ENCODE data around the gene SERPINC1. TPM values are rescaled to one million over a fixed set of nuclear protein-coding genes. Genes with fewer than 3 reads are reported as not detected.

The SERPINC1 gene
- total and polyA plus RNA-seq, 9 of the 15 experiments (the other 6 are each of a cell fraction or from before 2014, with no cell fraction given): 0.07 to 1.2 (median 0.50) TPM

DNA sequence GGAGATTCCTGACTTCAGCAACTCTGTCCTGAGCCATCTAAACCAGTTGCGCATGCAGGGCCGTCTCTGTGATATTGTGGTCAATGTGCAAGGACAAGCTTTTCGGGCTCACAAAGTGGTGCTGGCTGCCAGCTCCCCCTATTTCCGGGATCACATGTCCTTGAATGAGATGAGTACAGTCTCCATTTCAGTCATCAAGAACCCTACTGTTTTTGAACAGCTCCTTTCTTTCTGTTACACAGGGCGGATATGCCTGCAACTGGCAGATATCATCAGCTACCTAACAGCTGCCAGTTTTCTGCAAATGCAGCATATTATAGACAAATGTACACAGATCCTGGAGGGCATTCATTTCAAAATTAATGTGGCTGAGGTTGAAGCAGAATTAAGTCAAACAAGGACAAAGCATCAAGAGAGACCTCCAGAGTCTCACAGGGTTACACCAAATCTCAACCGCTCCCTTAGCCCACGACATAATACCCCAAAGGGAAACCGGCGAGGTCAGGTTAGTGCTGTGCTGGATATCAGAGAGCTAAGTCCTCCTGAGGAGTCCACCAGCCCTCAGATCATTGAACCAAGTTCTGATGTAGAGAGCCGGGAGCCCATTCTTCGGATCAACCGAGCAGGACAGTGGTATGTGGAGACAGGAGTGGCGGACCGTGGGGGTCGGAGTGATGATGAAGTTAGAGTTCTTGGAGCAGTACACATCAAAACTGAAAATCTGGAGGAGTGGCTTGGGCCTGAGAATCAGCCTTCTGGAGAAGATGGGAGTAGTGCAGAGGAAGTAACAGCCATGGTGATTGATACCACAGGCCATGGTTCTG is 46.7 kb downstream of the SERPINC1 start (continued):
- TF ChIP-seq, protein P1, sequence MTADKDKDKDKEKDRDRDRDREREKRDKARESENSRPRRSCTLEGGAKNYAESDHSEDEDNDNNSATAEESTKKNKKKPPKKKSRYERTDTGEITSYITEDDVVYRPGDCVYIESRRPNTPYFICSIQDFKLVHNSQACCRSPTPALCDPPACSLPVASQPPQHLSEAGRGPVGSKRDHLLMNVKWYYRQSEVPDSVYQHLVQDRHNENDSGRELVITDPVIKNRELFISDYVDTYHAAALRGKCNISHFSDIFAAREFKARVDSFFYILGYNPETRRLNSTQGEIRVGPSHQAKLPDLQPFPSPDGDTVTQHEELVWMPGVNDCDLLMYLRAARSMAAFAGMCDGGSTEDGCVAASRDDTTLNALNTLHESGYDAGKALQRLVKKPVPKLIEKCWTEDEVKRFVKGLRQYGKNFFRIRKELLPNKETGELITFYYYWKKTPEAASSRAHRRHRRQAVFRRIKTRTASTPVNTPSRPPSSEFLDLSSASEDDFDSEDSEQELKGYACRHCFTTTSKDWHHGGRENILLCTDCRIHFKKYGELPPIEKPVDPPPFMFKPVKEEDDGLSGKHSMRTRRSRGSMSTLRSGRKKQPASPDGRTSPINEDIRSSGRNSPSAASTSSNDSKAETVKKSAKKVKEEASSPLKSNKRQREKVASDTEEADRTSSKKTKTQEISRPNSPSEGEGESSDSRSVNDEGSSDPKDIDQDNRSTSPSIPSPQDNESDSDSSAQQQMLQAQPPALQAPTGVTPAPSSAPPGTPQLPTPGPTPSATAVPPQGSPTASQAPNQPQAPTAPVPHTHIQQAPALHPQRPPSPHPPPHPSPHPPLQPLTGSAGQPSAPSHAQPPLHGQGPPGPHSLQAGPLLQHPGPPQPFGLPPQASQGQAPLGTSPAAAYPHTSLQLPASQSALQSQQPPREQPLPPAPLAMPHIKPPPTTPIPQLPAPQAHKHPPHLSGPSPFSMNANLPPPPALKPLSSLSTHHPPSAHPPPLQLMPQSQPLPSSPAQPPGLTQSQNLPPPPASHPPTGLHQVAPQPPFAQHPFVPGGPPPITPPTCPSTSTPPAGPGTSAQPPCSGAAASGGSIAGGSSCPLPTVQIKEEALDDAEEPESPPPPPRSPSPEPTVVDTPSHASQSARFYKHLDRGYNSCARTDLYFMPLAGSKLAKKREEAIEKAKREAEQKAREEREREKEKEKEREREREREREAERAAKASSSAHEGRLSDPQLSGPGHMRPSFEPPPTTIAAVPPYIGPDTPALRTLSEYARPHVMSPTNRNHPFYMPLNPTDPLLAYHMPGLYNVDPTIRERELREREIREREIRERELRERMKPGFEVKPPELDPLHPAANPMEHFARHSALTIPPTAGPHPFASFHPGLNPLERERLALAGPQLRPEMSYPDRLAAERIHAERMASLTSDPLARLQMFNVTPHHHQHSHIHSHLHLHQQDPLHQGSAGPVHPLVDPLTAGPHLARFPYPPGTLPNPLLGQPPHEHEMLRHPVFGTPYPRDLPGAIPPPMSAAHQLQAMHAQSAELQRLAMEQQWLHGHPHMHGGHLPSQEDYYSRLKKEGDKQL (CRISPR knock-in tag; IDR thresholded peaks at IDR 0.05; ENCODE audit: borderline replicate concordance): no peak
- TF ChIP-seq, protein P2, sequence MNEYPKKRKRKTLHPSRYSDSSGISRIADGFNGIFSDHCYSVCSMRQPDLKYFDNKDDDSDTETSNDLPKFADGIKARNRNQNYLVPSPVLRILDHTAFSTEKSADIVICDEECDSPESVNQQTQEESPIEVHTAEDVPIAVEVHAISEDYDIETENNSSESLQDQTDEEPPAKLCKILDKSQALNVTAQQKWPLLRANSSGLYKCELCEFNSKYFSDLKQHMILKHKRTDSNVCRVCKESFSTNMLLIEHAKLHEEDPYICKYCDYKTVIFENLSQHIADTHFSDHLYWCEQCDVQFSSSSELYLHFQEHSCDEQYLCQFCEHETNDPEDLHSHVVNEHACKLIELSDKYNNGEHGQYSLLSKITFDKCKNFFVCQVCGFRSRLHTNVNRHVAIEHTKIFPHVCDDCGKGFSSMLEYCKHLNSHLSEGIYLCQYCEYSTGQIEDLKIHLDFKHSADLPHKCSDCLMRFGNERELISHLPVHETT (CRISPR knock-in tag; conservative IDR thresholded peaks at IDR 0.05 in 1 of 2, IDR thresholded peaks at IDR 0.05 in 1 of 2): peak in 1 of 2 experiments; percentile 28; a peak in 1 of 4 replicates
- TF ChIP-seq, protein P3, sequence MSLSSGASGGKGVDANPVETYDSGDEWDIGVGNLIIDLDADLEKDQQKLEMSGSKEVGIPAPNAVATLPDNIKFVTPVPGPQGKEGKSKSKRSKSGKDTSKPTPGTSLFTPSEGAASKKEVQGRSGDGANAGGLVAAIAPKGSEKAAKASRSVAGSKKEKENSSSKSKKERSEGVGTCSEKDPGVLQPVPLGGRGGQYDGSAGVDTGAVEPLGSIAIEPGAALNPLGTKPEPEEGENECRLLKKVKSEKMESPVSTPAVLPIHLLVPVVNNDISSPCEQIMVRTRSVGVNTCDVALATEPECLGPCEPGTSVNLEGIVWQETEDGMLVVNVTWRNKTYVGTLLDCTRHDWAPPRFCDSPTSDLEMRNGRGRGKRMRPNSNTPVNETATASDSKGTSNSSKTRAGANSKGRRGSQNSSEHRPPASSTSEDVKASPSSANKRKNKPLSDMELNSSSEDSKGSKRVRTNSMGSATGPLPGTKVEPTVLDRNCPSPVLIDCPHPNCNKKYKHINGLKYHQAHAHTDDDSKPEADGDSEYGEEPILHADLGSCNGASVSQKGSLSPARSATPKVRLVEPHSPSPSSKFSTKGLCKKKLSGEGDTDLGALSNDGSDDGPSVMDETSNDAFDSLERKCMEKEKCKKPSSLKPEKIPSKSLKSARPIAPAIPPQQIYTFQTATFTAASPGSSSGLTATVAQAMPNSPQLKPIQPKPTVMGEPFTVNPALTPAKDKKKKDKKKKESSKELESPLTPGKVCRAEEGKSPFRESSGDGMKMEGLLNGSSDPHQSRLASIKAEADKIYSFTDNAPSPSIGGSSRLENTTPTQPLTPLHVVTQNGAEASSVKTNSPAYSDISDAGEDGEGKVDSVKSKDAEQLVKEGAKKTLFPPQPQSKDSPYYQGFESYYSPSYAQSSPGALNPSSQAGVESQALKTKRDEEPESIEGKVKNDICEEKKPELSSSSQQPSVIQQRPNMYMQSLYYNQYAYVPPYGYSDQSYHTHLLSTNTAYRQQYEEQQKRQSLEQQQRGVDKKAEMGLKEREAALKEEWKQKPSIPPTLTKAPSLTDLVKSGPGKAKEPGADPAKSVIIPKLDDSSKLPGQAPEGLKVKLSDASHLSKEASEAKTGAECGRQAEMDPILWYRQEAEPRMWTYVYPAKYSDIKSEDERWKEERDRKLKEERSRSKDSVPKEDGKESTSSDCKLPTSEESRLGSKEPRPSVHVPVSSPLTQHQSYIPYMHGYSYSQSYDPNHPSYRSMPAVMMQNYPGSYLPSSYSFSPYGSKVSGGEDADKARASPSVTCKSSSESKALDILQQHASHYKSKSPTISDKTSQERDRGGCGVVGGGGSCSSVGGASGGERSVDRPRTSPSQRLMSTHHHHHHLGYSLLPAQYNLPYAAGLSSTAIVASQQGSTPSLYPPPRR (CRISPR knock-in tag; IDR thresholded peaks at IDR 0.05; ENCODE audit: borderline replicate concordance): no peak
- TF ChIP-seq CBFB (CRISPR knock-in tag; IDR thresholded peaks at IDR 0.05) (0 out of 2 replicates have a peak, but pooled peaks have one; percentile 34), RFX5 (IDR thresholded peaks at IDR 0.05; ENCODE audit: low read depth, low read length) (no peak), C11orf30 (IDR thresholded peaks at IDR 0.05; ENCODE audit: low read depth) (peak; percentile 95), CBX2 (IDR thresholded peaks at IDR 0.05; ENCODE audit: insufficient read depth, low read length, poor library complexity, severe bottlenecking) (no peak), ZZZ3 (IDR thresholded peaks at IDR 0.05) (no peak), MEF2A (IDR thresholded peaks at IDR 0.05; ENCODE audit: control insufficient read depth, low read depth, low read length) (no peak), FOXA1 (IDR thresholded peaks at IDR 0.05; ENCODE audit: borderline replicate concordance) (no peak)
- TF ChIP-seq, protein P4, sequence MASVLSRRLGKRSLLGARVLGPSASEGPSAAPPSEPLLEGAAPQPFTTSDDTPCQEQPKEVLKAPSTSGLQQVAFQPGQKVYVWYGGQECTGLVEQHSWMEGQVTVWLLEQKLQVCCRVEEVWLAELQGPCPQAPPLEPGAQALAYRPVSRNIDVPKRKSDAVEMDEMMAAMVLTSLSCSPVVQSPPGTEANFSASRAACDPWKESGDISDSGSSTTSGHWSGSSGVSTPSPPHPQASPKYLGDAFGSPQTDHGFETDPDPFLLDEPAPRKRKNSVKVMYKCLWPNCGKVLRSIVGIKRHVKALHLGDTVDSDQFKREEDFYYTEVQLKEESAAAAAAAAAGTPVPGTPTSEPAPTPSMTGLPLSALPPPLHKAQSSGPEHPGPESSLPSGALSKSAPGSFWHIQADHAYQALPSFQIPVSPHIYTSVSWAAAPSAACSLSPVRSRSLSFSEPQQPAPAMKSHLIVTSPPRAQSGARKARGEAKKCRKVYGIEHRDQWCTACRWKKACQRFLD (CRISPR knock-in tag; IDR thresholded peaks at IDR 0.05): peak; percentile 17; the same call in 1 of the 2 replicates

Measured in K562 (cell line).